Activated gamma-delta T cell (primary cell): ENCODE measurements around the gene HGF.
"Not testable (repeated sequence)": the region's sequence is repeated elsewhere in the genome, so short reads cannot be mapped to it uniquely, and the experiment has no call there.

Experiments
- DNase-seq: peaks from one replicate; lab custom pipeline; 2025; lab: John Stamatoyannopoulos, UW

The HGF gene

GRCh38 chr7:81776161-81776560 is 6.3 kb upstream of the HGF start:
- DNase-seq, result no peak

- DNase-seq, result no peak
These were observed 5.7 kb upstream of the HGF start for GRCh38 chr7:81775560-81775959.

DNA sequence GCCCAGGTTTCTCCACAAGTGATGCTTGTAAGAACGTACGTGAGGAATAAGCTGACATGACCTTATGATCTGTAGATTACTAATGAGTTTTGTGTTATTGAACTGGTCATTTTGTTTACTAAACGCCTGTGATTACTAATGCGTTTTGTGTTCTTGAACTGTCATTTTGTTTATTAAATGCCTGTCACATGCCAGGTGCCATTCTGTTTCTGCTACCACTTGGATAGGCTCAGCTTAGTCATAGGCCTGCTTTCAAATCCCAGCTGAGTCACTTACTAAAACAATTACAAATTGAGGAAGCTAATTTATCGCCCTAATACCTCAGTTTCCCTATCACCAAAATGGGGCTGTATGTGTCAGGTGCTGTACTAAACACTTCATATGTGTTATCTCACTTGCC is 4.7 kb upstream of the HGF start:
- no peak for DNase-seq

- no peak for DNase-seq
These were observed 929 bp upstream of the HGF start for GRCh38 chr7:81770728-81771223.

DNA sequence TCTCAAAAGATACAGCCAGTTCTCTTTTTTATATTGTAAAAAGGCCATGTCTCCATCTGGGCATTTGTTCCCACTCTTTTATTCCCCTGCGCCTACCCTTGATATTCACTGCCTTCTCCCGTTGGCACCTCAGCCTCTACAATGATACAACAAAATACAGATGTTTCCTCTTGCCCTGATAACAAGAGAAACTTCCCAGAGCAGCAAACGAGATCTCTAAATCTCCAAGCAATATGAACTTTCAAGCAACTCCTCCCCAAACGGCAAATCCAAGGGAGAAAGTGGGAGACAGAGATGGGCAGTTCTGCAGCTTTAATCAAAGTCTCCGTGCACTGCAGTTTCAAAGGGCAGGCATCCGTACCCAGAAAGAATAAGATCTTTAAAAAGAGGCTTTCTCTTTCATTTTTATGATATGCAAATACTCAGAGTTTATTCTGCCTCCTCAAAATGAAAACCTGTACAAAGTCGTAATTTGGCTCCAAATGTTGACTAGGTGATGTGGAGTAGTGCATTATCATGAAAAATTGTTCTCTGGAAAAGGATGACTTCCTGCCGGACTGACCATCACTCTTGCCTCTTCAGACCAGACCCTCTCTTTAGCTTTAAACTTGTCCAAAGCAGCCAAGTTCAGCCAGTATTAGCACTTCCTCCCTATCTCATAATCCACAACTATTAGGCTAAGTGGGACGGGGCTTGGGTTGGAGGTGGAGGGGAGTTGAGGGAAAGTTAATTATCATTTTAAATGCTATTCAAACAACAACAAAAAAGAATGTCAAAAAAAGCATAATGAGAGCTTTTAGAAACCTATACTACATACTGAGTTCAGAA is 682 bp downstream of the HGF start:
- DNase-seq, result no peak

- DNase-seq, result no peak
These were observed 1.9 kb downstream of the HGF start for GRCh38 chr7:81767926-81768325.

GRCh38 chr7:81761821-81762220 is 8.0 kb downstream of the HGF start:
- no peak for DNase-seq

GRCh38 chr7:81761031-81761430 is 8.8 kb downstream of the HGF start:
- no peak for DNase-seq

DNA sequence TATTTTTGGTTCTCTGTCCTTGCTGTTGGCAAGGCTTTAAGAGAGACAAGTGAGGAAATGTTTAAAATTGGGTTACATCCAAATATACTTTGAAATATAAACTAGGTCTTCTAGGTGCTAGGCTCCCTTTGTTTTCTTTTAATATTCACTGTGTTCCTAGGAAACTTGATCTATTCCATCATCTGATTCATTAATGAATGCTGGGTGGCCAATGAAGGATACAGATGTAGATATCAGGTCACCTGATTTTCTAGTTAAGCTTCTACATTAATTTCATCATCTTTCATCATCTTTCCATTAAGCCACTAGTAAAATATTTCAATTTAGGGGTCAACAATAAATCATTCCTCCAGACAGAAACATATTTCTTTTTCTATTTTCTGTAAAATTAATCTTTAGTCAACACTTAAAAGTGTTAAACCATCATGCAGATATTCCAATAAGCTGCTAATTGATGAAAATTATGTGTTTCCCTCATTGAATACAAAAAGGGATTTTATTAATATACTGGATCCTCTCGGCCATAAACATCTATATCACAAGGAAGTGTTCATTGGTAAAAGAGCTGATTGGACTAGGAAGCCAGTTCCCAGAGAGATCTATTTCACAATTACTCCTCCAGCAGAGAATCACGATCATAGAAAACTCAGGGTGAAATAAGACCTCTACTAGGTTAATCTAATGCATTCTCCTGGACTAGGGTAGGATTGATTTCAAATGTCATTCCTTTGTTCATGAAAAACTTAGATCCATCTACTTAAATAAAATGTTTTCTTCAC is 14.7 kb downstream of the HGF start:
- no peak for DNase-seq

GRCh38 chr7:81753392-81753791 is 16.5 kb downstream of the HGF start:
- no peak for DNase-seq

- DNase-seq, result no peak
These were observed 17.5 kb downstream of the HGF start for GRCh38 chr7:81752318-81752714.

GRCh38 chr7:81751619-81752317 is 18.1 kb downstream of the HGF start:
- no peak for DNase-seq

DNA sequence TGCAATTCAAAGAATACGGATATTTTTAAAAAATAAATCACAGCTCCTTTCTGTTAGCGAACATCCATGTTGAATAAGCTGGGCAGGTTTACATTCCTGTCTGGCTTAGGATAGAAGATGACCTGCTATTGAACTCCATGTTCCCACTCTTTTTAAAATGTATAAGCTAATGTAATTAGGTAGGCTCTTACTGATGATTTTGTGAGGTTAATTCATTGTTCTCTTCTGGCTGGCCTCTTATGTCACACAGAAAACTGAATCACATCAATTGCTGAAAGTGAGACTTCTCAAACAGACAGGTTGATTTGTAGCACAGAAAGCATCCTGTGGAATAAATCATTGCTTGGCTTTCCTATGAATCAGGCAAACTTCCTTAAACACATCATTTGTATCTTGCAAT is 24.2 kb downstream of the HGF start:
- no peak for DNase-seq

DNA sequence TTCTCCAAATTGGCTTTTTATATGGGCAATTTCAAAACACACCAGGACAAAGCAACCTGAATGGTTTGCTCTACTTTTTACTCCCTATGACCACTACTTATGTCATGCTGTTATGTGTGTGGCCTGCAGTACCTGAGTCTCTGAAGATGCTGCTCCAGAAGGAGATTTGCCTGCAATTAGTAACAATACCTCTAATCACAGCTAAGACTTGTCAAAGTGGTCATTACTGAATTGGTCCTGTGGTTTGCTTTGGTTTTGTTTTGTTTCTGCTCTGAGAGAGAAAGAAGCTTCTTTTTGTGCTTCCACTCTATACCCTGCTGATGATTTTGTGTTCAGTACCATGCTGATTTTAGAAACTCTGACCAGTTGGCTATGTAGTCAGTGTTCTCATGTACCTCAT is 25.5 kb downstream of the HGF start:
- no peak for DNase-seq

DNA sequence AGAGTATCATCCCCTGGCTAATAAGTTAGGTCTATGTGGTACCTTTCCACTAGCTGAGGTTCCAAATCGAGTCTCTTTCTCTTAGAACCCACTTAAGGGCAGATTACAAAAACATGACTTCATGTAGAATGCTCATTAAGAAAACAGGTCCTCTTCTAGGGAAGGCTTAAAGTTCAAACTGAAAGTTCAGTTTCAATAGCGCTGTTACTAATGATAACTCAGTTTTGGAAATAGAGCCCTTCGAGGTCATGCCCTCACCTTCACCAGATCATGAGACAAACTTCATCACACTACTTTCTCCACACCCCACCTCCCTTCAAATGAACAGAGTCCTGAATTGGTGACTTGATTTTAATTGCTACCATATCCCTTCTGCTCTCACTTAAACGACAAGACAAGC is 26.2 kb downstream of the HGF start:
- no peak for DNase-seq

- no peak for DNase-seq
These were observed 26.6 kb downstream of the HGF start for GRCh38 chr7:81743201-81743600.

GRCh38 chr7:81740403-81740802 is 29.4 kb downstream of the HGF start:
- no peak for DNase-seq

DNA sequence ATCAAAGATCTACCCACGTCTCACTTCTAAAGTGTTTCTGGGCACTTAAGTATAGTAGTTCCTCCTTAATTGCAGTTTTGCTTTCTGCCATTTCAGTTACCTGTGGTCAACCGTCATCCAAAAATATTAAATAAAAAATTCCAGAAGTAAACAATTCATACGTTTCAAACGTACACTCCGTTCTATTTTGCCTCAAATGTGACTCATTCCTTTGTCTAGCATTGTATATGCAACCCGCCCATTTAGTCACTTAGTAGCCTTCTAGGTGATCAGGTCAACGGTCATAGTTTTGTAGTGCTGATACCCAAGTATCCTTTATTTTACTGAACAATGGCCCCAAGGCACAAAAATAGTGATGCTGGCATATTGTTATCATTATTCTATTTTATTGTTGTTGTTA is 33.8 kb downstream of the HGF start:
- no peak for DNase-seq

- no peak for DNase-seq
These were observed 44.1 kb downstream of the HGF start for GRCh38 chr7:81725812-81726127.

GRCh38 chr7:81725003-81725811 is 44.6 kb downstream of the HGF start:
- DNase-seq, result no peak

- not testable (repeated sequence) for DNase-seq
These were observed 47.6 kb downstream of the HGF start for GRCh38 chr7:81722250-81722649.

GRCh38 chr7:81721437-81721836 is 48.4 kb downstream of the HGF start:
- DNase-seq, result no peak
